Thyroid gland (tissue), 4 donors: ENCODE measurements around the gene EPS15. TPM values are rescaled to one million over a fixed set of nuclear protein-coding genes. Genes with fewer than 3 reads are reported as not detected.

ENCODE experiments used
- DNase-seq, 2 donors: peaks; one replicate each; pipeline ENCODE4 v3.0.0-alpha.2; 2019
- H3K27ac ChIP-seq, 3 donors: fragments of 200-600 bp; sonication (generic); 1 replicate in 2 of 3; 2 replicates in 1 of 3; pipeline ENCODE4 v1.5.1; 2016 to 2019; ENCODE audit warnings: mild to moderate bottlenecking in 1 of 3, moderate library complexity in 1 of 3
- H3K27me3 ChIP-seq: fragments of 200-600 bp; sonication (generic); one replicate; pipeline ENCODE4 v1.5.1; 2019
- H3K36me3 ChIP-seq, 2 donors: fragments of 200-600 bp; sonication (generic); one replicate each; pipeline ENCODE4 v1.5.1; 2016 to 2019
- H3K4me1 ChIP-seq, 2 donors: fragments of 200-600 bp; sonication (generic); one replicate each; pipeline ENCODE4 v1.5.1; 2017 to 2019
- H3K4me3 ChIP-seq, 3 donors: fragments of 200-600 bp; sonication (generic); replicated peaks in 1 of 3; 1 replicate in 2 of 3; 2 replicates in 1 of 3; pipeline ENCODE4 v1.5.1; 2016; ENCODE audit warnings: mild to moderate bottlenecking in 1 of 3
- H3K9me3 ChIP-seq: fragments of 200-600 bp; sonication (generic); one replicate; pipeline ENCODE4 v1.5.1; 2017
- CTCF ChIP-seq, 6 experiments: fragments of 200-600 bp in 3 of 6; fragments of 450-650 bp in 3 of 6; sonication (generic) in 3 of 6; IDR thresholded peaks; one replicate each; pipeline ENCODE4 v1.5.1; 2016 to 2019; ENCODE audit warnings: antibody characterized with exemption in 6 of 6, mild to moderate bottlenecking in 2 of 6, inconsistent platforms in 1 of 6, moderate library complexity in 1 of 6
- POLR2A ChIP-seq, 2 donors: fragments of 450-650 bp; IDR thresholded peaks; one replicate each; pipeline ENCODE4 v1.6.1; 2017; ENCODE audit warnings: antibody characterized with exemption in 2 of 2, mild to moderate bottlenecking in 2 of 2, moderate library complexity in 1 of 2
- WGBS, 2 donors: methylation state at CpG; one replicate each; pipeline ENCODE4 v1.1.5; 2017; 5-methylcytosine and 5-hydroxymethylcytosine counted together
- intact Hi-C: fragments of 100-400 bp; cut with DNase I; formaldehyde crosslinking; loops from one replicate; pipeline ENCODE4 v1.15.1; 2023
- small RNA-seq: library from RNA; depleted of rRNA; stranded (forward); fragments of <200 nt; gene quantifications from one replicate; pipeline ENCODE3, GENCODE V24; 2016
- total RNA-seq, 4 donors: library from RNA; depleted of rRNA; stranded (reverse); fragments of >200 nt; gene quantifications; one replicate each; pipeline ENCODE4 v1.2.3, GENCODE V29; 2016

The EPS15 gene
- total RNA-seq, 4 donors from 2014 or later = 88.0 to 128 (median 102) TPM

DNA sequence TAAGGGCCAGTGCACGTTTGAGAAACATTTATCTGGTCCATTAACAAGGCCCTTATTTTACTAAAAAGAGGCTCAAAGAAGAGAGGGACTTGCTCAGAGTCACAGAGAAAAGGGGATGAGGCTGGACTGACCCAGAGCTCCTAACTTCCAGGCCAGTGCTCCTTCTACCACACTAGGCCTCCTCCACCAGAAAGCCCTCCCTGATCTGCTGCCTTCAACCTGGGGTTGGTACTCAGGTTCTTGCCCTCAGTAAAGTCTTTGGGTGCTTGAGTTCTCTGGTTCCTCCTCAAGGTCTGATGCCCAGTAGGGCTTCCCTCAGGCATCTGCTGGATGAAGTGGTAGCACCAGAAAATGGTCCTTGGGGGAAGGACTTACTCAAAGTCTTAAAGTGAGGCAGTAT lies 214.7 kb downstream of the EPS15 start:
- no peak for DNase-seq
- intact Hi-C loops = no loop called here
- Histone ChIP-seq H3K4me1 (no peaks in the 10 kb centered on the region), H3K9me3 (no peaks in the 10 kb centered on the region), H3K36me3 (no peaks in the 10 kb centered on the region), H3K27ac (no peak overlapping the region), H3K4me3 (no peak overlapping the region), H3K27me3 (no peaks in the 10 kb centered on the region)
- TF ChIP-seq POLR2A (IDR thresholded peaks at IDR 0.05) = no peak
- TF ChIP-seq CTCF (IDR thresholded peaks at IDR 0.05) = no peak
- 60 to 78% methylated on average over 1 of the region's 1 CpG for WGBS, 2 donors

Small RNA genes lying within 50 kb of the gene (small RNA-seq; reads per million reads assigned to genes)
- gene RNU6-1281P = not detected
- gene RNU6-877P = not detected

Other genes with a start within 250 kb of the EPS15 start
- gene TTC39A, start 188.7 kb downstream of the EPS15 start, total RNA-seq = 10 to 100 TPM; 13.6 to 56.0 (median 33.5) TPM
- 100 to 1,000 TPM in 3 of 4 donors, 10 to 100 TPM in 1; 95.6 to 272 (median 128) TPM for gene OSBPL9, start 97.8 kb upstream of the EPS15 start, total RNA-seq